Measurements from ENCODE around the gene OSBPL6.

- no peak for TF ChIP-seq POLR2A (IDR thresholded peaks at IDR 0.05)
- no peak for TF ChIP-seq POLR2AphosphoS5 (IDR thresholded peaks at IDR 0.05)
- no peak for TF ChIP-seq CTCF (IDR thresholded peaks at IDR 0.05)
Observed at GRCh38 chr2:178187861-178188260, 6.5 kb upstream of the OSBPL6 start.
